Adrenal gland (tissue), 5 donors: ENCODE results near the gene FAM43A.

Experiments
- POLR2A ChIP-seq, 2 donors: fragments of 450-650 bp; IDR thresholded peaks; one replicate each; pipeline ENCODE4 v1.6.1; 2017; ENCODE audit warnings: antibody characterized with exemption in 2 of 2, mild to moderate bottlenecking in 2 of 2, moderate library complexity in 1 of 2
- TF ChIP-seq, protein P1 (sequence below), 6 experiments: fragments of 450-650 bp in 4 of 6; fragments of 200-600 bp in 2 of 6; sonication (generic) in 1 of 6; IDR thresholded peaks; 1 replicate in 5 of 6; 2 replicates in 1 of 6; pipeline versions ENCODE4 v1.5.1 to v1.8.0; 2016 to 2021; ENCODE audit warnings: antibody characterized with exemption in 6 of 6, mild to moderate bottlenecking in 2 of 6, moderate library complexity in 1 of 6
- donor health status: DM: no; HTN: no; CAD: no.

DNA sequence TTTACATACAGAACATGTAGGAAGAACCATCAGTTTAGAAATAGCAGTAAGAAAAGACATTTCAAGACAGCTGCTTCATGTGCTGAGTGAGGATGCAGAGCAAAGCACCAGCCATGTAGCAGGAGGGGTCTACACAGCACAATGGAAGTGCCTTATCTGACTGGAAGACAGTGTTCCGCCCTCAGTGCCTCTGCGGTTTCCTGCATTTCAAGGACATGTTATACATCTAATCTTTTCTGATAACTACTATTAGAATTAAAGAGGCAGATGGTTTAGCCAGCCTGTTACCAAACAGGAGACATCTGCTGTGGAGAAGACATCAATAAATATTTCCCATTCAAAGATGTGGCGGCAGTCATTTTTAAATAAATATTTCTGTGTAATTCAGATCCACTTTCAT lies 24.3 kb upstream of the FAM43A start:
- TF ChIP-seq, protein P1, sequence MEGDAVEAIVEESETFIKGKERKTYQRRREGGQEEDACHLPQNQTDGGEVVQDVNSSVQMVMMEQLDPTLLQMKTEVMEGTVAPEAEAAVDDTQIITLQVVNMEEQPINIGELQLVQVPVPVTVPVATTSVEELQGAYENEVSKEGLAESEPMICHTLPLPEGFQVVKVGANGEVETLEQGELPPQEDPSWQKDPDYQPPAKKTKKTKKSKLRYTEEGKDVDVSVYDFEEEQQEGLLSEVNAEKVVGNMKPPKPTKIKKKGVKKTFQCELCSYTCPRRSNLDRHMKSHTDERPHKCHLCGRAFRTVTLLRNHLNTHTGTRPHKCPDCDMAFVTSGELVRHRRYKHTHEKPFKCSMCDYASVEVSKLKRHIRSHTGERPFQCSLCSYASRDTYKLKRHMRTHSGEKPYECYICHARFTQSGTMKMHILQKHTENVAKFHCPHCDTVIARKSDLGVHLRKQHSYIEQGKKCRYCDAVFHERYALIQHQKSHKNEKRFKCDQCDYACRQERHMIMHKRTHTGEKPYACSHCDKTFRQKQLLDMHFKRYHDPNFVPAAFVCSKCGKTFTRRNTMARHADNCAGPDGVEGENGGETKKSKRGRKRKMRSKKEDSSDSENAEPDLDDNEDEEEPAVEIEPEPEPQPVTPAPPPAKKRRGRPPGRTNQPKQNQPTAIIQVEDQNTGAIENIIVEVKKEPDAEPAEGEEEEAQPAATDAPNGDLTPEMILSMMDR (IDR thresholded peaks at IDR 0.05) = no peak
- TF ChIP-seq POLR2A (IDR thresholded peaks at IDR 0.05) = no peak
